ENCODE results near the gene KRTAP10-3.

KRTAP10-3 gene

DNA sequence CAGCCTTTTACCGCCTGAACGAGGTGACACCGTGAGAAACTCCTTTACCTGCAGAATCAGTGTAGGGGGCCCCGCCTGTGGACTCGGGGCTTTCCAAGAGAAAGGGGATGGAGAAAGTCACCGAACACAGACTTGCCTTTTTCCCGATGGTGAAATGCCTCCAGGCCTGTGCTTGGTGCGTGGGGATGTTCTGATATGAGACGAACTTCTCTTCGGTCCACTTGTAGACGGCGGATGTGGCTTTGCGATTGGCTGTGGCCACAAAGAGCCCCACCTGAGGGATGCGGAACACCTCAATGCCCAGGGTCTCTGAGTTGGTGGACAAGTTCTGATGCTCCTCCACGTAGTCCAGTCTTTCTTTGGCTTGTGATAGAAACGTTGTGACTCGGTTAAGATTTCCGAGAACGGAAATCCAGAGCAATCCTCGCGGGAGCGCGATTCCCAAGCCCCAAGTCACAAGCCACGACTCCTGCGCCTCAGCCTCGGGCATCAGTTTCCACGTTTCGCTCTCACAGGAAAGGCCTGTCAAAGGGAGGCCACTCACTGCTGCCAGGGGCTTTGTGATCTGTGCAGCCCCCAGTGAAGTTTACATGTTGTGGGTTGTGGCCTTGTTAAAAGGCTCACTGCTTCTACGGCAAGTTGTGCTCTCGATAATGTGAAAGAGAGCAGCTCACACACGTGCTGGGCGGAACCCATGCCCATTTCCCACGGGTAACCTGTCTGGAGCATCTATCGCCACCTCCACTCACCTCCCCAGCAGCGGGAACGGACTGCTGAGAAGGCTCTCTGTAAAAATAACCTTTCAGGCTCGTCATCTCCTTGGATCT is 31.2 kb downstream of the KRTAP10-3 start:
- no peak for DNase-seq

DNA sequence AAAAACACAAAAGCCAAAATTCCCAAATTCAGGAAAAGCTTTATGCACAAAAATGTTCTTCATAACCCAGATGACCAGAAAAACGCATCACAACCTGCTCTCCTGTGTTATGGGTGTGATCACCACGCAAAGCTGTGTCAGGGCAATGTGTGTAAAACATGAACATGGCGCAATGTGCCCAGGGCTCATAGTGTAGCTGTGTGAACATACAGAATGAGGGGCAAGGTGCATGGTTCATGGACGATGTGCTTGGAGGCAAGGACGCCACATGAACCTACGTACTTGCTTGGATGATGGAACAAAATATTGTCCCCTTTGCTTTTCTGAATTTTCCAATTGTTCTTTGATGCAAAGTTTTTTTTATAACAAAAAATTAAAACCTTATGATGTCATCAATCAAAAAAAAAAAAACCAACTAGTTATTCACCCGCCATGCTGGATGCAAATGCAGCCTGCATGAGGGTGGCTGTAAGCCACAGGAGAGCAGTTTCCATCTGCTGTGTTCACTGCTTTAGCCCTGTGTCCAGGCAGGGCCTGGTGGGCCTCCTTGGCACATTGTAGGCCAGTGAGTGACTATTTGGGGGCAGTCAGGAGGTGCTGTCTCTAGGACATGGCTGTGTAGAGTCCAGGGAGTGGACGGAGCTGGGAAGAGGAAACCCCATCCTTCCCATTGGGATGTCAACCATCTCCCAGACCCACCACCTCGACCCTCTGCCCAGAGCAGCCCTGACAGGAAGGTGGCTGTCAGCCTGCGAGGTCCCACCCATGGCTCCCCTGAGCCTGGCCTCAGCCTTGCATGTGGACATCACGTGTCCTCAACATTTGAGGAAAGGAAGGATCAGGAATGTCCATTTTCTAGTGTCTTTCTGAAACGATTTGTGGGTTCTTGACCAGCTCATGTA is 32.2 kb downstream of the KRTAP10-3 start:
- no peak for DNase-seq

DNA sequence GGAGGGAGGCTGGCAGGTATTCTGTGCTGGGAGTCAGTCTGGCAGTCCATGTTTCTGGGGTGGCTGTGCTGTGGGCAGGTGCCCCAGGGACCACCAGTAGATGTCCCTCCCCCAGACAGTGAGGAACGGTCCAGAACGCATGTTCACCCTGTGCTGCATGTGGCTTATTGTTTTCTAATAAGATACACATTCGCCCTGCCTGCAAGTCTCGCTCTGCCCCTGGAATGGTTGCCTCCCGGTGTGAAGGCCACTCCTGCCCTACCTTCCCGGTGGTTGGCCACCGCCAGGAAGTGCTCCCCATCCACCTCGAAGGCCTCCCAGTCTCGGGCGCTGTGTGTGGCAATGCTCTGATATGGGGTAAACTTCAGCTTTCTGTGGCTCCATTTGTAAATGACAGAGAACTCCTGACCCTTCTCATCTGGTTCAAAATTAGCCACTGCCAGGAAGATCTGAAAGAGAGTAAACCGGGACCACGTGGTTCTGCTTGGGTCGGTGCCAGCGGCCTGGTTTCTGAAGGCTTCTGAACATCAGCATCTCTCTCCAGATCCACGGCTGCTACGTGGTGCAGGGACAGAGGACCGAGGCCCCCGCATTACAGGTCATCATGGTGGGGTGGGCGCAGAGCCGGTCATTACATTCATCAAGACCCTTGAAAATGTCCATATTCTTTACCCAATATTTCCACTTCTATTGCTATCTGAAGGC is 33.1 kb downstream of the KRTAP10-3 start:
- DNase-seq = no peak

DNA sequence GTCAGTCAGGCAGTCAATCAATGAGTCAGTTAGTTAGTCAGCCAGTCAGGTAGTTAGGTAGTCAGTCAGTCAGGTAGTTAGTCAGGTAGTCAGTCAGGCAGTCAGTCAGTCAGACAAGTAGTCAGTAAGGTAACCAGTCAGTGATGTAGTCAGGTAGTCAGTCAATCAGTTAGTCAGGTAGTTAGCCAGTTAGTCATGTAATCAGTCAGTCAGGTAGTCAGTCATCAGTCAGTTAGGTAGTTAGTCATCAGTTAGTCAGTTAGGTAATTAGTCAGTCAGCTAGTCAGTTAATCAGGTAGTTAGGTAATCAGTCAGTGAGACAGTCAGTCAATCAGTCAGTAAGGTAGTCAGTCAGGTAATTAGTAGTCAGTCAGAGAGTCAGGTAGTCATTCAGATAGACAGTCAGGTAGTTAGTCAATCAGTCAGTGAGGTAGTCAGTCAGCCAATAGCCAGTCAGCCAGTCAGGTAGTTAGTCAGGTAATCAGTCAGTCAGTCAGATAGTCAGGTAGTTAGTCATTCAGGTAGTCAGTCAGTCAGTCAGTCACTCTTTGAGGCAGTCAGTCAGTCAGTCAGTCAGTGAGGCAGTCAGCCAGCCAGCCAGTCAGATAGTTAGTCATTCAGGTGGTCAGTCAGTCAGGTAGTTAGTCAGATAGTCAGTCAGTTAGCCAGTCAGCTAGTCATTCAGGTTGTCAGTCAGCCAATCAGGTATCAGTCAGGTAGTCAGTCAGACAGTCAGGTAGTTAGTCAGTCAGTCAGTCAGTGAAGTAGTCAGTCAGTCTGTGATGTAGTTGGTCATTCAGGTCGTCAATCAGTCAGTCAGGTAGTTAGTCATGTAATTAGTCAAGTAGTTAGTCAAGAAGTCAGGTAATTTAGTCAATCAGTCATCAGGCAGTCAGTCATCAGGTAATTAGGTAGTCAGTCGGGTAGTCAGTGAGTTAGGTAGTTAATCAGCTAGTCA is 33.9 kb downstream of the KRTAP10-3 start:
- DNase-seq = no peak

DNA sequence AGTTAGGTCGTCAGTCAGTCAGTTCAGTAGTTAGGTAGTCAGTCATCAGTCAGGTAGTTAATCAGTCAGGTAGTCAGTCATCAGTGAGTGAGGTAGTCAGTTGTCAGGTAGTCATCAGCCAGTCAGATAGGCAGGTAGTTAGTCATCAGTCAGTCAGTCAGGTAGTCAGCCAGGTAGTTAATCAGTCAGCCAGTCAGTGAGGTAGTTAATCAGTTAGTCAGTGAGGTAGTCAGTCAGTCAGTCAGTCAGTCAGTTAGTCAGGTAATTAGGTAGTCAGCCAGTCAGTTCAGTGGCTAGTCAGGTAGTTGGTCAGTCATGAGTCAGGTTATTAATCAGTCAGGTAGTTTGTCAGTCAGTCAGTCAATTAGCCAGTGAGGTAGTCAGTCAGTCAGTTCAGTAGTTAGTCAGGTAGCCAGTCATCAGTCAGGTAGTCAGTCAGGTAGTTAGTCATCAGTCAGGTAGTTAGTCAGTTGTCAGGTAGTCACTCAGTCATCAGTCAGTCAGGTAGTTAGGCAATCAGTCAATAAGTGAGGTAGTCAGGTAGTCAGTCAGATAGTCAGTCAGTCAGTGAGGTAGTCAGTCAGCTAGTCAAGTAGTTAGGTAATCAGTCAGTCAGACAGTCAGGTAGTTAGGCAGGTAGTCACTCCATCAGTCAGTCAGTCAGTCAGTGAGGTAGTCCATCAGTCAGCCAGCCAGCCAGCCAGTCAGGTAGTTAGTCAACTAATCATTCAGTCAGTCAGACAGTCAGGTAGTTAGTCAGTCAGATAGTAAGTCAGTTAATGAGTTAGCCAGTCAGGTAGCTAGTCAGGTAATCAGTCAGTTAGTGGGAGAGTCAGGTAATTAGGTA is 34.8 kb downstream of the KRTAP10-3 start:
- DNase-seq = no peak

DNA sequence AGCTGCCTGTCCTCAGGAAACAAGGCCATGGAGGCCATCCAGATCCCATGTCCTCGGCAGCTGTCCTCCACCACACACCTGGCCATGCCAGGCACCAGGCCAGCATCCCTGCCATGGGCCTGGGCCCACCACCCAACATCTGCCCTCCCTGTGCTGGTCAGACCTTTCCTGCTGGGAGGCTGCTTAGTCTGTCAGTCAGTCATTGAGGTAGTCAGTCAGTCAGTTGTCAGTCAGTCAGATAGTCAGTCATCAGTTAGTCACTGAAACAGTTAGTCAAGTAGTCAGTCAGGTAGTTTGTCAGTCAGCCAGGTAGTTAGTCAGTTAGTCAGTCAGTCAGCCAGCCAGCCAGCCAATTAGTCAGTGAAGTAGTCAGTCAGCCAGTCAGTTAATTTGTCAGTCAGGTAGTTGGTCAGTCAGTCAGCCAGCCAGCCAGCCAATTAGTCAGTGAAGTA is 35.8 kb downstream of the KRTAP10-3 start:
- DNase-seq = no peak

DNA sequence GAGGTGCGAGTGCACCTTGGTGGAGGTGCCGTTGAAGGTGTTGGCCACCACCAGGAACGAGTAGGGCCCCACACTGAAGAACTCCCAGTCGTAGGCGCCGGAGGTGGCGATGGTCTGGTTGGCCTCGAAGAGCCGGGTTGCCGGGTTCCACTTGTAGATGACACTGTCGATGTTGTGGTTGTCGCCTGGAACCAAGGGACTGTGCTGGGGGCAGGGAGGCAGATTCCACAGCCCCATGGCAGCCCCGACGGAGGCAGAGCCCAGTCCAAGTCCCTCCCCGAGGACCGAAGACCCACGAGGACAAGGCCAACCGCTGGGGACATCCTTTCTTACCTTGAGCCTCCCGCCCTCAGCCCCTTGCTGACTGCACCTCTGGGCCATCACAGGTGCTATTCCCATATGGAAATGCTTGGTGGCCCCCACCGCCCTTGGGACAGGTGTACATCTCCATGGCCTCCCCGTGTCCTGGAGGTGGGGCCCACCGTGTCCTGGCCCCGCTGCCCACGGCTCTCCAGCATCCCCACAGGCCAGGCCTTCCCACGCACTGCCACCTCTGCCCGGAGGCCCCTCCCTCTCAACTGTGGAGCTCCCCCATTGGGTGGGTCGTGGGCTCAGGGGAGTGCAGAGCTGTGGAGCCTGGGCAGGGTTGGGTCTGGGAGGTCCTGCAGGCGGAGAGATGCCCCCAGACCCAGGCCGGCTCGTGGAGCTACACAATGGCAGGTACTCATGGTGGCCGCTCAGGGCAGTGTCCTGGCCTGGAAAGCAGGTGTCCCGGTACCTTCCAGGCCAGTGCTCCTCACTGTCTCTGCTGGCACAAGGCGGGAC is 36.5 kb downstream of the KRTAP10-3 start:
- DNase-seq = no peak

DNA sequence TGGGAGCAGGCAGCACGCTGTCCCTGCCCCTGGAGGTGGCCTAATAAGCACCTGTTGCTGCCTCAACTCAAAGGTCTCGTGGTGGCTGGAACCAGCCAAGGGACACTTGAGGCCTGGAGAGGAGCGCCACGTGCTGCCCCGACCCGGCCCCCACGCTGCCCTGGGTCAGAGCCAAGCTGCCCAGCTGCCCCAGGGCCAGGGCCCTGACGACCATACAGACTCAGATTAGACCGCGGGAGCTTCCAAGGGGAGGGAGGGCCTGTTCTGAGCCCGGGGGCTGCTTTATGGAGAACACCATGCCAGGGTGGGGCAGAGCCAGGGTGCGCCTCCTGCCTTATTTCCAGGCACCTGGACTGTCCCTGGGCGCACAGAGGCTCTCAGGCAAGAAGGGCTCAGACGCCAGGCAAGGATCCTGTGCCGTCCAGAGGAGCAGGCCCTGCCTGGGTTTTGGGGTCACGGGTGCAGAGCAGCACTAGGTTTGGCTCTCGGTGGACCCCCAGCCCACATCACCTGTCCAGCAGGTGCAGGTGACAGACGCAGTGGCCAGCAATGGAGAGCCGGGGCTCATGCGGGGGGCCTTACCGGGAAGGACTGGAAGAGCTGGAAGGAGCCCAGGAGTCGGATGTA is 37.2 kb downstream of the KRTAP10-3 start:
- no peak for DNase-seq

DNA sequence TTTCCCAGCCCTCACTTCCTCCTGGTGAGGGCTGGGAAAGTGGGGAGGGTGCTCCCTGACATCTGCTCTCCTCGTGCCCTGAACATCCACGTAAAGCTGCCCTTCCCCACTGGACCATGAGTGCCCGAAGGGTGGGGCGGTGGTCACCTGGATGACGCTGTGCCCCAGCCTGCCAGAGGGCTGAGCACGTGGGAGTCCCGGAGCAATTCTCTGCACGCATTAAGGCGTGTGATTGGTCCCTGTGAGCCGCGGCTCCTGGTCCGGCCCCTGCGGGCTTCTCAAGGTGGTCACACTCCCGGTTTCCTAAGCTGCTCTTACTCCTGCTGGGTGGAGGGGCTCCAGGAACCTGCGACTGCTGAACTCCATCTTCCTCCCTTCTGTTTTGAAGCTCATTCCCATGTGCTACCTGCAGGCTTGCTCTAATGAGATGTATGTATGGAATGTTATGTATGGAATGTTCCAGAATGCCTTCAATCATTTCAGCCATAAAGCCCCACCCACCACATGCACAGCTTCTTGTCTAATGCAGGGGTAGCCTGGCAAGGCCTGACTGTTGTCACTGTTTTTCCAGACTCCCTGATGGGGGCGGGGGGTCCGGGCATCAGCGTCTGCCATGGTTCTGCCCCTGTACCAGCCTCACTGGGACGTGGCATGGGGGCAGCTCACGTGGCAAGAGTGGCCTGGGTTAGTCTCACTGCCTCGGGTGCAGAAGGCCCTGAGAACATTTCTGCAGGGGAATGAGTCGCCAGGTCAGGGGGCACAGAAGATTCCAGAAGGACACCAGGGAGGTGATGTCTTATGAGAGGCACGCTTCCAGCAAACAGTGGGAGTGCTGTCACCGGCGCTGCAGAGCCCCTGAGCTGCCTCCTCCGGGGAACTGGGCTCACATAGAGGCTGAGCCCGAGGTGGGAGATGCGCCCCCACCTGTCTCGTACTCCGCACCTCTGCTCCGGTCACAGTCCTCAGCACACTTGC is 38.0 kb downstream of the KRTAP10-3 start:
- no peak for DNase-seq

DNA sequence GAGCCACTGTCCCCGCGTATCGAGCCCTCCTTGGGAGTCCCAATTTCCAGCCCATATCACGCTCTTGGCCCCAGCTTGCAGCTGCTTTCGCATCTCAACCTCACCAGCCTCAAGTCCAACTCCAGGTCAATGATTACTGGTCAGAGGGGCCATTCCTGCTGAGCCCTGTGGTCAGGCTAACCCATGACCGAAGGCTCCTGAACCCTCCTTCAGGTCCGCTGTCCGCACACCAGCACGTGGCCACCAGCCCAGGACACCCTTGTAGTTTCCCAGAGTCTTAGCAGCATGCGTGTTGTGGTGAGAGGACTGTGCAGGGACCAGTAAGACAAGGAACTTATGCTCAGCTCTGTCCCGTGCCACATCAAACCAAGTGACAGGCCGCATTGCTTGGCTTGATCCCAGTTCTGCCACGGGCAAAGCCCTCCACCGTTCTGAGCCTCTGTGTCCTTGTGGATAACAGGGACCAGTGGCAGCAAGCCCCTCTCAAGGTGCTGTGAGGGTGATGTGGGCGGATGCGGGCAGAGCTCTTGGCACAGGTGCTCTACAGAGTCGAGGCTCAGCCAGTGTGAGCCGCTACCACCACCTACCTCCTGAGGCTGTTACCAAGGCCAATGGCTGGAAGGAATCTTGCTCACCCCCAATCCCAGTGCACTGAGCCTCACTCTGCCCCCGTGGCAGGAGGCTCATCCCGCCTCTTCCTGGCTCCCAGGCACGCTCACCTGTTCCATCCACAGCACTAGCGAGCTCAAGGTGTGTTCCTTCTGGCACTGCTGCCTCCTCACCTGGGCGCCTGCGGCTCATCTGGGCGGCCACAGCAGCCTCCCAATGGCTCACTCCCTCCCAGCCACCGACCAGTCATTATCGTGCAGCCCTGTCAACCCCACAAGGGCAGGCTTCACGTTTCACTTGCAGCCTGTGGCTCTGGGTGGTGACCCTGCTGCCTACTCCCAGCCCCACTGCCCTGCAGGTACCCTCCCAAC is 39.0 kb downstream of the KRTAP10-3 start:
- DNase-seq = no peak

DNA sequence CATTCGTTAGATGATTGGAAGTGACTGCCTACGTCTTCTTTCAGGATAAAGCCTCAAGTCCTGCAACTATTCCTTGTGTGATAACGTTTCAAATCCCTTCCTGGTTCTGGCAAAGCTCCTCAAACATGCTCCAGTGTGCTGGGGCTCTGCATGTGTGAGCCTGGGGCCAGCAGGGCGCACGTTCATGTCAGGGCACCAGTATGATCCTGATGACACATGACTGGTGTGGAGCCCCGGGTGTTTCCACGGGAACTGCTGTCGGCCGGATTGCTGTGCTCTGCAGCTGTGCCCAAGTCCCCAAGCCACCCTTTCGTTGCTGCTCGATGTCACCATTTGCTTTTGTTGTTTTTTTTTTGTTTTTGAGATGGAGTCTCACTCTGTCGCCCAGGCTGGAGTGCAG is 39.9 kb downstream of the KRTAP10-3 start:
- DNase-seq = no peak

DNA sequence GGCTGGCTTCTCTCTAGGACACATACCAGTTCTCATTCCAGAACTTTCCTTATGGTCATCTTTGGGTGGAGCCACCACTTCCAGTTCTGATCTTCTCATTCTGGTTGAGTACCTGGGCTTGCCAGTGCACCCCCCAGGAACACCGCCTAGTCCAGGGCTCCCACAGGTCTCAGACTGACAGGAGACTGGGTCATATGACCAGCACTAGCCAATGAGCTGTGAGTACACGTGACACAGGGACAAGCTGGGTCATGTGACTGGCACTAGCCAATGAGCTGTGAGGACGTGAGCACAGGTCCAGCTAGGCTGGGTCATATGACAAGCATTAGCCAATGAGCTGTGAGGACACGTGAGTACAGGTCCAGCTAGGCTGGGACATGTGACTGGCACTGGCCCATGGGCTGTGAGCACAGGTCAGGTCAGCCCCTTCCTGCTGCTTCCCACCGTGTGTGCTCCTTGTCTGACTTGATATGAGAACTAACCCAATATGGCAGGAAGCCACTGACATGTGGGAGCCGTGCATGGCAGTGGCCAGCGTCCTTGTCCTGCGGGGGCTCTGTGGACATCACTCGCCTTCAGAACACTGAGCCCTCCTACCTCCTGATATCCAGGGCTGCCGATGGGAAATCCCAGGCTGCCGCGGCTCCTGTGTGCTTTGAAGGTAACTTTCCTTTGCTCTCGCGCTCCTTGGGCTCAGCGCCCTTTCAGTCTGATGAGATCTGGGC is 41.3 kb downstream of the KRTAP10-3 start:
- peak; percentile 50 for DNase-seq

DNA sequence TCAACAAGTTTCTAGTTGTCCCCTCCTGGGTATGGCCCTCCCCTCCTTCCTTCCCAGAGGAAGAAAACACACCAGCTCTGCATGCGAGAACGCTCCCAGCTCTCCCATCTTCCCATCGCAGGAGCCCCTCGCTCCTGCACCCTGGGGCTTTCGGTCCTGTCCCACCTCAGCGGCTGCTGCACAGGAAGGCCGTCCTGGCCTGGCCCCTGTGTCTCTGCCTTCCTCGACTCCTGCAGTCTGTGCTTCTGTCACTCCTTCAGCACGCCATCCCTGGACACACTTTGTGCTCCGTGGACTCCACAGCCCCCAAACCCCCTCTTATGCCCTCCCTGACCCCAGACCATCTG is 41.8 kb downstream of the KRTAP10-3 start:
- DNase-seq = no peak

DNA sequence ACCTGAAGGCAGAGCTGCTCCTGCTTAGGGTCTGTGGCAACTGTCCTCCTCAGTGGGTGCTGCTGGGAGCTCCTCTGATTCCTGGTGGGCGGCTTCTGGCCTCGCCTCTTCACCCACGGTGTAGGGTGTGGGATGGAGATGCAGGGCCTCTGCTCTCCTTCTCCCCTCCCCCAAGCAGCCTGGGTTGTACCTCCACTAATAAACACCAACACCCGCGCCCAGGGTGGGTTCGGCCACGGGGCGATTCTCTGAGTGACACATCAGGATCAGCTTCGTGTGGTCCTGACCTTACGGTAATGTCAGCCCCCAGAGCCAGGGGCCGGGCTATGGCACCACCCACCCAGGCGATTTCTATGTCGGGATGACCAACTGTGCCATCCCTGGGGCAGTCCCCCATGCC is 42.3 kb downstream of the KRTAP10-3 start:
- no peak for DNase-seq

DNA sequence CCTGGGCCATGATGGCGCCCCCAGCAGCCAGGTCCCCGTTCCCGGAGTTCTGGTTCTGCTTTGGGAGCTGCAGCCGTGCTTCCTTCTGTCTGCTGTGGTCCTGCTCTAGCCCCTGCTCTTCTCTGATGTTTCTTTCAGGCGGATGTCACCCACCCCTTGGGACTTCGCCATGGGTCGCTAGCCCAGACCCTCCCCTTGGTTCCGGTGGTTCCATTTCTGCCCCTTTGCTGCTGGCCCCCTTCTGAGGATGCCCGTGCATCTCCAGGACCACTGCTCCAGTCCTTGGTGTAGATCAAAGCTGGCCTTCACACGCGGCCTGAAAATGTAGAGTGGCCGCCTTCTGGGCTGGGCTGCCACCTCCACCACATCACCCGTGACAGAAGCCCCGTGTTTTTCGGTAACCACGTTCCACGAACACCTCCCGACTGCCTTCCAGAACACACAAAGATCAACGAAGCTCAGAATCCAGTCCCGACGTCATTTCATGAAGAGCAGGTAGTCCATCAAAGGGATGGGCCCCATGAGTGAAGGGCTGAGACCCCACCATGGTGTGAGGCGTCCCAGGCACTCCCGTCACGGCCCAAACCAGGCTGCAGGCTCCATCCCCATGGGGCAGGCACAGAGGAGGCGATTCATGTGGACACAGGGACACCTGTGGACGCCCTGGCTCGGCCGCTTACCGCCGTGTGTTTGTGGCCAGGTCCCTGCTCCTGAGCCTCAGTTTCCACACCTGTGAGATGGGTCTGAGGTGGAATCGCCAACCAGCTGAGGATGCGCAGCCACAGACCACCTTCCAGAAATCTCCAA is 43.0 kb downstream of the KRTAP10-3 start:
- no peak for DNase-seq
